ENCODE data around the gene DOK4.

DOK4 gene

GRCh38 chr16:57485916-57486857, at the start of gene DOK4:
Gene DOK4, minus strand, starts transcription at chr16:57486493. Its CDS starts 6,986 bp downstream, at chr16:57479507.
- in situ Hi-C loops (cut with MboI; ENCODE audit: low sequenced_read_pairs) = no loop called here

- in situ Hi-C loops (cut with MboI; ENCODE audit: low sequenced_read_pairs) = no loop called here
Measured at GRCh38 chr16:57535680-57536305, 49.5 kb upstream of the DOK4 start.

GRCh38 chr16:57534881-57535658, 48.8 kb upstream of the DOK4 start:
- in situ Hi-C loops (cut with MboI; ENCODE audit: low sequenced_read_pairs) = no loop called here

- in situ Hi-C loops (cut with MboI; ENCODE audit: low sequenced_read_pairs) = no loop called here
Measured at GRCh38 chr16:57534337-57534880, 48.1 kb upstream of the DOK4 start.

- in situ Hi-C loops (cut with MboI; ENCODE audit: low sequenced_read_pairs) = no loop called here
Measured at GRCh38 chr16:57533431-57534336, 47.4 kb upstream of the DOK4 start.

DNA sequence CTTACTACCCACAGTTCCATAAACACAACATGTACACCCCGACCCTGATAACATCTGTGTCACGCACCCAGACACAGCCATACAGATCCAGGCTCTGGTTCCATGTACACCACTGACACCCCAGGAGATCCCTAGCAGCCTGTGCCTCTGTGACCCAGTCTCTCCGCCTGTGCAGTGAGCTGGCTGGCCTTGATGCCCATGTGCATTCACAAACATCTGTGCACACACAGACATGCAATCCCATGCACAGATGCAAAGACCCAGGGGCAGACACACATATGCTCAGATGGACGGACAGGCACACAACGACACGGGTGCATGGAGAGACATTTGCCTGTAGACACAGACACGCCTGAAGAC, 46.0 kb upstream of the DOK4 start:
- in situ Hi-C loops (cut with MboI; ENCODE audit: low sequenced_read_pairs) = no loop called here

GRCh38 chr16:57531635-57532265, 45.5 kb upstream of the DOK4 start:
- in situ Hi-C loops (cut with MboI; ENCODE audit: low sequenced_read_pairs) = no loop called here

DNA sequence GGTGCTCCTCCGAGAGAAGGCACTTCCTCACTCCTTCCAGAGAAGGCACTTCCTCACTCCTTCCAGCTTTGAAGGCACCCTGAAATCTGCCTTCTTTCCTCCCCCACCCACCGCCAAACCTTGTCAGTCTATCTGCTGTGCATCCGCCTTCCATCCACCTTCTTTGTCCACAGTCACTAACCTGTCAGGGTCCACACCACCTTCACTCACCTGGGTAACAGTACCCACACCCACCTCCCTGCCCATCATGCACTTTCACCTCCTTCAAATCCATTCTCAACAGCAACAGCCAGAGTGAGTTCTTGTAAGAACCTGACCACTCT, 44.9 kb upstream of the DOK4 start:
- in situ Hi-C loops (cut with MboI; ENCODE audit: low sequenced_read_pairs) = no loop called here

GRCh38 chr16:57530522-57531252, 44.4 kb upstream of the DOK4 start:
- in situ Hi-C loops (cut with MboI; ENCODE audit: low sequenced_read_pairs) = no loop called here

DNA sequence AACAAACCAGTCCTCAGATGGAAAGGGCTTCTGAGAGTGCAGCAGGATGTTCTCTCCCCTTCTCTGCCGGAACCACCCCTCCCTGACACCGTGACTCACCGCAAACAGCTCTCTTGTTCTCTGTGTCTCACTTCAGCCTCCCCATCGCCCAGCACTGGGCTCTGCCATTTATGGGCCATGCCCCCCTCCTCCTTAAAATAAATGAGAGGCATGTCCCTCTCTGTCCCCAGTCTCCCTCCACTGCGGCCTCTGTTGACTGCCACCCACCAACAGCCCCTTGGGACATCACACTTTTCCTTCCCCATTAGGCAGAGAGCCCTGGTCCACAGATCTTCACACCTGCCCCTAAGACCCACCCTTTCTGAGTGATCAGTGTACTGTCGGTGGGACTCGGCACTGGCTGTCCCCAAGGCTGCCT, 43.8 kb upstream of the DOK4 start:
- in situ Hi-C loops (cut with MboI; ENCODE audit: low sequenced_read_pairs) = no loop called here

- in situ Hi-C loops (cut with MboI; ENCODE audit: low sequenced_read_pairs) = no loop called here
Measured at GRCh38 chr16:57529391-57530103, 43.3 kb upstream of the DOK4 start.

GRCh38 chr16:57528499-57529390, 42.5 kb upstream of the DOK4 start:
- in situ Hi-C loops (cut with MboI; ENCODE audit: low sequenced_read_pairs) = no loop called here

DNA sequence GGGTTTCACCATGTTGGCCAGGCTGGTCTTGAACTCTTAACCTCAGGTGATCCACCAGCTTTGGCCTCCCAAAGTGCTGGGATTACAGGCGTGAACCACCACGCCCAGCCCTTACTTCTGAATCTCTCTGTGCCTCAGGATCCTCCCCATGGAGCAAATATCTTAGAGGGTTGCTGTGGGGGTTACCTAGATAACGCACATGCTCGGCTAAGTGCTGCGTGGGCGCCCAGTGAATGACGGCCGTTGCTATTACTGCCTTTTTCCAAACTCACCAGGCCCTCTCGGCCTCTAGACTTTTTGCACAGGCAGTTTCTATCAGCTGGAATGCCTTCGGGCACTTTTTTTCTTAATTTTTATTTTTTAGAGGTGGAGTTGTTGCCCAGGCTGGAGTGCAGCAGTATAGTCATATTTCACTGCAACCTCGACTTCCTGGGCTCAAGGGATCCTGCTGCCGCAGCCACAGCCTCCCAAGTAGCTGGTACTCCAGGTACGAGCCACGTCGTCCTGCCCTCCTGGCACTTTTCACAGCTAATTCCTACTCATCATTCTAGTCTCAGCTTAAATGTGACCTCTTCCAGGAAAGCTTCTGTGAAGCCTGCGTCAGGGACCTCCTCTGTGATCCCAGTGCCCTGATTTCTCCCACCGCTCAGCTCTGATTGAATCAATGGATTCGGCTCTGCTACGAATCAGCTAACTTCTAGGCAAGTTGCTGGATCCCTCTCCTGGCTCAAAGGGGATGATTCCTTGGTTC, 41.5 kb upstream of the DOK4 start:
- in situ Hi-C loops (cut with MboI; ENCODE audit: low sequenced_read_pairs) = no loop called here

DNA sequence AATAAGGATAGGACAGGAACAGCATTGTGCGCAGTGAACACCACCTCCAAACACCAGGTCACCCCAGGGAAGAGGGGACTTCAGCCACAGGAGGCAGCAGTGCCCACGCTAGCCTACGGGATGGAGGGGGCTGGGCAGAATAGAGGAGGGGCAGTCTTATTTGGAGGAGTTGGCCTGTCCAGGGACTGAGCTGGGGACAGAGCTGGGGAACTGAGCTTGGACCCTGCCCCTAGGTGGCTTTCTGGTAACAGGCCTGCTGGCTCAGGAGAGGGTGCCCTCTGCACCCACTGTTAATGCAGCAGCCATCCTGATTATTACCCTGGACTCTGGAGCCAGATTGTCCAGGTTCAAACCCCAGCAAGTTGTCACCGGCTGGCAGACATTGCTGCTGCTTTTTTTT, 40.7 kb upstream of the DOK4 start:
- in situ Hi-C loops (cut with MboI; ENCODE audit: low sequenced_read_pairs) = no loop called here

DNA sequence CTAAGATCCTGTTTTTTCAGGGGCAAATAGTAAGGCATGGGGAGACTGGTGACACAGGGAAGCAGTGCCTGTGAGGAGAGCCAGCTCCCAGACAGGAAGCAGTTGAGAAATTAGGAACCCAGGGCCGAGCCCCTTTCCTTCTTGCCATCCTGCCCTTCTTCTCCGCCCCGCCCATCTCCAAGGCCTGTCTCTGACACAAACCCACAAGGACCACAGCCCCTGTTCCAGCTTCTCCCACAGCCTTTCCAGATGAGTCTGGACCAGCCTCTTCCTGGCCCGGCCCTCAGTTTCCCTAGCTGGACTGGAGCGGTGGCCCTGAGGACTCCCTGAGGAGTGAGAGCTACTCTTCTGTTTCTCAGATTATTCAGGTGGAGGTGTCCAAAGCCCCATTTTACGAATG, 40.2 kb upstream of the DOK4 start:
- in situ Hi-C loops (cut with MboI; ENCODE audit: low sequenced_read_pairs) = no loop called here

DNA sequence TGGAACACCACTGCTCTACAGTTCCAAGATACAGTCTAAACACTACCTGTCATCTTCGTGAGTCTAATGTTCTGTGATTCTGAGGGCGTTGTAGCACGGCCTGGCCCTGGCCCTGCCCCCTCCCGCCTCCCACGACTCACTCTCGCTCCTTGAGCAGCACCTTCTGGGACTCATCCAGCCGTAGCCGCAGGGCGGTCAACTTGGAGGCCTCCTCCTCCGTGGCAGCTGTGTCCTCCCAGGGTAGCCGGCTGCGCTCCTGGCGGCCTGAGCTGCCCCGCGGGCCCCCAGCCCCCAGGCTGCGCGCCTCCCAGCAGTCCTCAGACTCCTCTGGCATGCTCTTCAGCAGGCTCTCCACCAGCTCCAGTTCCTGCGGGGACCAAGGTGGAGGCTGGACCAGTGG, 39.5 kb upstream of the DOK4 start:
- in situ Hi-C loops (cut with MboI; ENCODE audit: low sequenced_read_pairs) = no loop called here

GRCh38 chr16:57522960-57523359, 36.7 kb upstream of the DOK4 start:
- in situ Hi-C loops (cut with MboI; ENCODE audit: low sequenced_read_pairs) = no loop called here
